ENCODE data around the gene SUGT1. TPM values are rescaled to one million over a fixed set of nuclear protein-coding genes. Genes with fewer than 3 reads are reported as not detected.

Gene SUGT1
- total and polyA plus RNA-seq, 2 experiments from 2014 or later = 51.1 to 52.3 TPM

DNA sequence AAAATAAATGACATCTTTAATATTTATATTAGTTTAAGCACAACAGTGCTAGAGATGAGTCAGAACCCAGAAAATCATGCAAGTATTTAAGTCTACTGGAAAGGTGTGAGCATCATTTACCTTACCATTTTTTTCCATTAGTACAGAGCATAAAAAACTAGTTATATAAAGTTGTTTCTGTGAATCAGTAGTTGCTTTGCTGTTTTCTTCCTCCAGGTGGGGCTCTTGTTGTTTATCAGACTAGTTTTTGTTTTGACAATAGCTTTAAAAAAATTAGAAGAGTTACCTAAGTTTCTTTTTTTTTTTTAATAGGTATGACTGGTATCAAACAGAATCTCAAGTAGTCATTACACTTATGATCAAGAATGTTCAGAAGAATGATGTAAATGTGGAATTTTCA, 12.7 kb downstream of the SUGT1 start:
- H4K20me1 ChIP-seq (ENCODE audit: insufficient read depth, poor library complexity, severe bottlenecking) = no peaks in the 10 kb centered on the region
- no peak for TF ChIP-seq EZH2 (IDR thresholded peaks at IDR 0.05; ENCODE audit: borderline replicate concordance)
- TF ChIP-seq CTCF (IDR thresholded peaks at IDR 0.05; ENCODE audit: poor library complexity) = peak; percentile 47
- H3K27me3 ChIP-seq = no peaks in the 10 kb centered on the region
- H3K27ac ChIP-seq = no peak overlapping the region
- DNase-seq (ENCODE audit: low spot score) = peak; percentile 23
- no peaks in the 10 kb centered on the region for H3K9me2 ChIP-seq (replicated peaks; ENCODE audit: insufficient read depth)
- no peaks in the 10 kb centered on the region for H3K36me3 ChIP-seq (replicated peaks; ENCODE audit: insufficient read depth, low read depth)
- H3K4me3 ChIP-seq = no peak overlapping the region
- no peak overlapping the region for H3K4me2 ChIP-seq
- H2AFZ ChIP-seq = no peak overlapping the region
- H3K4me1 ChIP-seq (ENCODE audit: insufficient read depth) = no peaks in the 10 kb centered on the region
- H3K79me2 ChIP-seq = no peaks in the 10 kb centered on the region
- no peaks in the 10 kb centered on the region for H3K9me3 ChIP-seq (ENCODE audit: low read depth)

DNA sequence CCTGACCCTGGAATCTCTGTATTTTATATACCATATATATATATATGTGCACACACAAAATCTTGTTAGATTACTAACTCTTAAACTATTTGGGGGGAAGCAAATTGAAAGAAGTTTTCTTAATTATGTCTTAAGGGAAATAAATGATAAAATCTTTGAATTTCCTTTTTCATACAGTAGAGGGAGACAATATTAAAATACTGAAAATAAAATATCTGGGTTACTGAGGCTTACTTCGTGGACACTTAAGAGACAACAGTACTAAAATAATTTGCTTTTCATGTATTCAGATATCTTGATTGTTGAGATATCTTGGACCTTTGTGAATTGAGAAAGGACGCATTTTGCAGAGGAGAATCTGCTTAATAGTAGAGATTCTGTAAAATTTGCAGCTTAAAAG, 17.0 kb downstream of the SUGT1 start:
- H2AFZ ChIP-seq = no peak overlapping the region
- no peaks in the 10 kb centered on the region for H3K4me1 ChIP-seq (ENCODE audit: insufficient read depth)
- no peak for DNase-seq (ENCODE audit: low spot score)
- H3K79me2 ChIP-seq = peaks cover 9% of the 10 kb centered on the region
- H3K9me2 ChIP-seq (replicated peaks; ENCODE audit: insufficient read depth) = no peaks in the 10 kb centered on the region
- no peaks in the 10 kb centered on the region for H3K36me3 ChIP-seq (replicated peaks; ENCODE audit: insufficient read depth, low read depth)
- H3K4me3 ChIP-seq = no peak overlapping the region
- WGBS (ENCODE audit: low lambda C conversion rate, missing lambda C conversion rate) = 94% methylated on average over 2 of the region's 2 CpGs
- no peaks in the 10 kb centered on the region for H3K9me3 ChIP-seq (ENCODE audit: low read depth)
- no peaks in the 10 kb centered on the region for H3K27me3 ChIP-seq
- H4K20me1 ChIP-seq (ENCODE audit: insufficient read depth, poor library complexity, severe bottlenecking) = peaks cover 4% of the 10 kb centered on the region
- no peak overlapping the region for H3K4me2 ChIP-seq
- TF ChIP-seq CTCF (IDR thresholded peaks at IDR 0.05; ENCODE audit: poor library complexity) (peak; percentile 19), EZH2phosphoT487 (IDR thresholded peaks at IDR 0.05; ENCODE audit: low read depth, severe bottlenecking, unreplicated experiment) (no peak), EZH2 (IDR thresholded peaks at IDR 0.05; ENCODE audit: borderline replicate concordance) (no peak)
- H3K27ac ChIP-seq = no peak overlapping the region

DNA sequence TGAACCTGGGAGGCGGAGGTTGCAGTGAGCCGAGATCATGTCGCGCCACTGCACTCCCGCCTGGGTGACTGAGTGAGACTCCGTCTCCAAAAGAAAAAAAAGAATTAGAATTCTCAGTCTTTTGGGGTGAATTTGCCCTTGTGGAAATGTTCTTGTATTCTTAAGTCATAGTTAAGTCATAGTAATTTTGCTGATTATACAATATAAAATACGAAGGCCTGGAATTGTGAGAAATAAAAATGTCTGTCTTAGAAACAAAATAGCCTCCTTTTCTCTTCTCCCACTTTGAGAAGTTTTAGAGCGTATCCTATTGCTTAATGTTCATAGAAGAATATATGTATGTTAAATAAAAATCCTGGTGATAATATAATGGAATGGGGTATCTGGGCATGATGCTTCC, 18.1 kb downstream of the SUGT1 start:
- peaks cover 4% of the 10 kb centered on the region for H4K20me1 ChIP-seq (ENCODE audit: insufficient read depth, poor library complexity, severe bottlenecking)

More for the DNA sequence above, 18.1 kb downstream of the SUGT1 start:
- Histone ChIP-seq H3K4me3 (no peak overlapping the region), H3K27me3 (no peaks in the 10 kb centered on the region), H3K36me3 (replicated peaks; ENCODE audit: insufficient read depth, low read depth) (no peaks in the 10 kb centered on the region), H3K4me1 (ENCODE audit: insufficient read depth) (no peaks in the 10 kb centered on the region), H3K9me2 (replicated peaks; ENCODE audit: insufficient read depth) (no peaks in the 10 kb centered on the region), H3K9me3 (ENCODE audit: low read depth) (no peaks in the 10 kb centered on the region), H3K27ac (no peak overlapping the region), H2AFZ (no peak overlapping the region), H3K4me2 (no peak overlapping the region), H3K79me2 (peaks cover 11% of the 10 kb centered on the region)
- TF ChIP-seq EZH2phosphoT487 (IDR thresholded peaks at IDR 0.05; ENCODE audit: low read depth, severe bottlenecking, unreplicated experiment) (no peak), EZH2 (IDR thresholded peaks at IDR 0.05; ENCODE audit: borderline replicate concordance) (no peak), CTCF (IDR thresholded peaks at IDR 0.05; ENCODE audit: poor library complexity) (no peak)
- no peak for DNase-seq (ENCODE audit: low spot score)
- 97% methylated on average over 8 of the region's 8 CpGs for WGBS (ENCODE audit: low lambda C conversion rate, missing lambda C conversion rate)

Data from hepatocyte (in vitro differentiated cells).